Activated gamma-delta T cell (primary cell): ENCODE data around the gene LGALS7.

Experiments
- DNase-seq: peaks from one replicate; lab custom pipeline; 2025; lab: John Stamatoyannopoulos, UW

The LGALS7 gene

DNA sequence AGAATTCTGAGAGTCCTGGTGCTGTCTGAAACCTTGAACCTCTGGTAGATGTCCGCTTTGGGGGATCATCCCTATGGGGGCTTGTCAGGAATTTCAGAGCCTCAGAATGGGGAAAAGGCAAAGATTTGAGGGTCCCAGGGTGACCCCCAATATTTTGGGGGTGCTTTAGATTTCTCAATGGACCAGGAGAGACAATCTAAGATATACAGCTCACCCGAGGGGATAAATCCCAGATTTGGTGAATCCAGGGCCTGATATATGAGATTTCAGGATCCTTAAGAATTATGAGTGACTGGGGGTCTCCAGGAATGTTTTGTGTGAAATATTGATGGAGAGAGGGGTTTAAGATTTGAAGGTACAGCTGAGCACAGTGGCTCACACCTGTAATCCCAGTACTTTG is 32.4 kb downstream of the LGALS7 start:
- no peak for DNase-seq

DNA sequence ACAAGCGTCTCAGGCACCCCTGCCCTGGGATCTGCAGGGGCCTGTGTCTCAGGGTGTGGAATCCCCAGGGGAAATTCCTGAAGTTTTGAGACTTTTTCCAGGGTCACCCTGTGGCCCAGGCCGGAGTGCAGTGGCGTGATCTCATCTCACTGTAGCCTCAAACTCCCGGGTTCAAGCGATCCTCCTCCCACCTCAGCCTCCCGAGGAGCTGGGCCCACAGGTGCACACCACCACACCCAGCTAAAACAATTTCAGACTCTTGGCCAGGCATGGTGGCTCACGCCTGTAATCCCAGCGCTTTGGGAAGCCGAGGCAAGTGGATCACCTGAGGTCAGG is 33.1 kb downstream of the LGALS7 start:
- no peak for DNase-seq

DNA sequence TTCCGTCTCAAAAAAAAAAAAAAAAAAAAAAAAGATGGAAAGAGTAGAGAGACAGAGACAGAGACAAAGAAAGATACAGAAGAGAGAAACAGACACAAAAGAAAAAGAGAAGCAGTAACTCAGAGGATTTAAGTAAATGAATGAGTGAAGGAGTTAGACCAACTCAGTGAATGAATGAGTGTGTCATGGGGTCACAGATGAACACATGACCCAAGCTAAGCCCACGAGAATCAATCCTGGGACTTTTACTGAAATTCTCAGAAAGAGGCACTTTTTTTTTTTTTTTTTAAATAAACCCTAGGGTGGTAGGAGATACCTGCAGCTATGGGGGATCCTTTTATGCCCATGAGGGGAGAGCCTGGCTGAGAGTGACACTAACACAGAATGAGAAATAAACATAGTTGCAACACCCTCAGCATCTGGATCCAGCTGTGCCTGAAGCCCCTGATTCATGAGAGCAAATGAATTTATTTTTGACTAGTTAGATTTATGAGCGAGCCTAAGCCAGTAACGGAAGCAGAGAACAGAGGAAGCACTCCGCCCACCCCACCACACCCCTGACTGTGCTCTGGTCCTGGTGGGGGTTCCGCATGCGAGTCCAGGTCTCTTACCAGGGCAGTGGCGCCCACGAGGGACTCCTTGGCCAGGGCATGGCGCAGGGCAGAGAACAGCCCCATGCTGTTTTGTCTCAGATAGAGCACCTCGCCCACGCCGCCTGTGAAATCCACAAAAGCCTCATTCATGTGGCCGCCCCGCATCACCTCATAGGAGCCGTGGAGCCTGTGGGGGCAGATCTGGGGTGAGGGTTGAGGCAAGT is 33.7 kb downstream of the LGALS7 start:
- DNase-seq = no peak

DNA sequence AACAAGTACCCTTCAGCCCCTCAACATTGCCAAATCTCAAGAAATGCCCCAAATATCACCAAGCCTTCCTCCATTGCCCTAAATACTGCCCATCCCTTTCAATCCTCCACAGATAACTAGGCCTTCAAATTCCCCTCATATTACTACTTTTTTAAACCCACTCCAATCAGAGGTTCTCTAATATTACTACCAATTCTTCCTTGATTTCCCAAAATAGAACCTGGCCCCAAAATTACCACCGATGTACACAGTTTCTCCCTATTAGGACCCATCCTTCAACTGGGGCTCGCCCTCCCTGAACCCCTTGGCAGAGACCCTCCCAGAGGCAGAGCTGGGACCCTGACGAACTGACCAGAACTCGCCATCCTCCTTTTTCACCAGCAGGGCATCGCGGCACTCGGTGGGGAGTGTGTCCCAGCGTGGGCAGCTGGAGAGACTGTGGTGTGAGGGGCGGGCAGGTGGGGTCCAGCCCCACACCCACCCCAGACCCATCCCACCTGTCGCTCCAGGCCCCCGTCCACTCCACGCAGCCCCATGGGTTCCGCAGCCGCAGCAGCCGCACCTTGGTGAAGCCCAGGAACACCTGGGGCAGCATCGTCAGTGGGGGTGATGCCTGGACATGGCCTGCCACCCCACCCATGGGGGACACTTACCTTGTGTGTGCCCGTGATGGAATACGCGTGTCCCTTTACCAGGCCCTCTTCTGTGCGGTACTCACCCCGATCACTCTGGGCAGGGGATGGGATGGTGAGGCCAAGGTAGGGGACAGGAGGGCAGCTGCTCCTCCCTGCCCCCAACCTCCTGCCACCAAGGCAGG is 35.2 kb downstream of the LGALS7 start:
- DNase-seq = no peak

DNA sequence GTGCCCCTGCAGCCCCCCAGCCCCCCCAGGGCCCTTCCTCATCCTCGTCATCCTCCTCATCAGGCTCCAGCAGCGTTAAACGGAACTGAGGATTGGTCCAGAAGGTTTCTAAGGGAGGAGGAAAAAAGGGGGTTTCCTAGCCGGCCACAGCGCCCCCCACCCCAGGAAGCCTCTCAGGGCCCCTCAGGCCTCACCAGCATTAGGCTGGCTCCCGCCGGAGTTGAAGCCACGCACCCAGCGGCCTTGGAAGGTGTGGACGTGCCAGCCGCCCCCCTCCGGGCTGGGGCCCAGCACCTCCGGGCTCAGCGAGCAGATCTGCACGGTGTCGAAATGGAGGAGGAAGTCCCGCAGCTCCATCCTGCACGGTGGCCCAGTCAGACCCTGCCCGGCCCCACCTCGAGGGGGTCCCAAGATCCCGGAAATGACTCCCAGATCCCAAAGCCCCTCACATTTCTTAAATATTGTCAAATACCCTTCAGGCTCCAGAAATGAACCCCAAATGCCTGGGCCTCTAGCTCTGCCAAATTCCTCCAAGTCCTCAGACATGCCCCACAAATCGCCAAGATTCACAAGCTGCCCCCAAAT is 35.9 kb downstream of the LGALS7 start:
- DNase-seq = no peak

DNA sequence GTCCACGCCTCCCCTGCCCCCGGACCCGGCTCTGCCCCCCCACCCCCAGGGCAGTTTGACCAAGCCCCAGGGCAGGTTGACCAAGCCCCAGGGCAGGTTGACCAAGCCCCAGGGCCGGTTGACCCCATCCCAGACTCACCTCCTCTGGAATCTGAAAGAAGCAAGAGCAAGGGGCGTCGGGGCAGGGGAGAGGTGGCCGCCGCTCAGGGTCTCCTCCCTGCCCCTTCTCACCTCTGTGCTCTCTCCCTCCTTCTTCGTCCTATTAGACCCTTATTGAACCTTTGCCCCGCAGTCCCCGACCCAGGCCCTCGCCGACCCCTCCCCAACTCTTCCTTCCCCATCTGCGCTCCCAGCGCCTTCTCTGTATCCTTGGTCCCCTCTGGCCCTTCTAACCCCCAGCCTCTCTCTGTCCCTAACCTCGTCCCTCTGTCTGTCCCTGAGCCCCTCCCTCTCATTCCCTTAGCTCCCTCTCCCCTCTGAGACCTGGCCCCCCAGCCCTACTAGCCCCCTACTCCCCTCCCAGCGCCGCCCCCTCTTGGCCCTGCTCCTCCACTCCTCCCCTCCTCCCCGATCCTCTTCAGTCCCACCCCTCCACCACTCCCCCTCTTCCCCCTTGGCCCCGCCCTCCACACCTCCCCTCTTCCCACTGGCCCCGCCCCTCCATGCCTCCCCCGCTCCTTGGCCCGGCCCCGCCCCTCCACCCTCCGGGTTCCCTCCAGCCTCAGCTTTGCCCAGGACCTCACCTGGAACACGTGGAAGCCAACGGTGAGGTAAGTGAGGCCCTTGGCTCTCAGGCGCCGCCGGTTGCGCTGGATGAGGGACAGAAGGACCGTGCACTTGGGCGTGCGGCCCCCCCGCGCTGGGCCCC is 36.7 kb downstream of the LGALS7 start:
- no peak for DNase-seq

DNA sequence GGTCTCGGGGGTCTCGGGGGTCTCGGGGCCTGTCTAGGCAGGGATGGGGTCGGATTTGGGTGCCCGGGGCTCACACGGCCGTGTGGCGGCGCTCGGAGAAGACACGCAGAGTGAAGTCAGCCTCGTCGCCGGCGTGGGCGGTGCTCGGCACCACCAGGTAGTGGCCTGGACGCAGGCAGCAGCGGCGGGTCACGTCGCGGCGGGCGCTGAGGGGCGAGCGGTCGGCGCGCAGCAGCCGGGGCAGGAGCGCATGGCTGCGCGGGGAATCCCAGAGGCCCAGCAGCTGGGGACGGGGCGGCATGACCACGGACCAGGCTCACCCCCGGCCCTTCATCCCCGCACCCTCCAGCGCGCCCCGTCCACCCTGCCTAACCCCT is 37.3 kb downstream of the LGALS7 start:
- DNase-seq = peak; percentile 58

DNA sequence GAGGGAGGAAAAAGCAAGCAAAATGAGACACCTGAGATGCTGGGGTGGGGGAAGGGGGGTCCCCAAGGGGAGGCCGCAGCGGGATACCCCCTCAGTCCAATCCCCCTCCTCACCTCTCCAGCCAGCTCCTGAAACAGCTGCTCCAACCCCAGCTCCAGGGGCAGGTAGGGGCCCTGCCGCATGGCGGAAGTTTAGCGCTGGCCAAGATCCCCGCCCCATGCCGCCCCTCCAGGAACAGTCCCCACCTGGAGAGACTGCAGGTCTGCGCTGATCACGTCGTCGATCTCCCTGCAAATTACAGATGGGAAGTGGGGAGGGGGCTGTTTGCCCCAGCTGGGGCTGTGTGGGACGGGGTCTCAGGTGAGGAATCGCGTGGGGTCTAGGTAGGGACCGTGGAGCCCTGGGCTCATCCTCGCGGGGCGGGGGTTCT is 38.0 kb downstream of the LGALS7 start:
- no peak for DNase-seq

DNA sequence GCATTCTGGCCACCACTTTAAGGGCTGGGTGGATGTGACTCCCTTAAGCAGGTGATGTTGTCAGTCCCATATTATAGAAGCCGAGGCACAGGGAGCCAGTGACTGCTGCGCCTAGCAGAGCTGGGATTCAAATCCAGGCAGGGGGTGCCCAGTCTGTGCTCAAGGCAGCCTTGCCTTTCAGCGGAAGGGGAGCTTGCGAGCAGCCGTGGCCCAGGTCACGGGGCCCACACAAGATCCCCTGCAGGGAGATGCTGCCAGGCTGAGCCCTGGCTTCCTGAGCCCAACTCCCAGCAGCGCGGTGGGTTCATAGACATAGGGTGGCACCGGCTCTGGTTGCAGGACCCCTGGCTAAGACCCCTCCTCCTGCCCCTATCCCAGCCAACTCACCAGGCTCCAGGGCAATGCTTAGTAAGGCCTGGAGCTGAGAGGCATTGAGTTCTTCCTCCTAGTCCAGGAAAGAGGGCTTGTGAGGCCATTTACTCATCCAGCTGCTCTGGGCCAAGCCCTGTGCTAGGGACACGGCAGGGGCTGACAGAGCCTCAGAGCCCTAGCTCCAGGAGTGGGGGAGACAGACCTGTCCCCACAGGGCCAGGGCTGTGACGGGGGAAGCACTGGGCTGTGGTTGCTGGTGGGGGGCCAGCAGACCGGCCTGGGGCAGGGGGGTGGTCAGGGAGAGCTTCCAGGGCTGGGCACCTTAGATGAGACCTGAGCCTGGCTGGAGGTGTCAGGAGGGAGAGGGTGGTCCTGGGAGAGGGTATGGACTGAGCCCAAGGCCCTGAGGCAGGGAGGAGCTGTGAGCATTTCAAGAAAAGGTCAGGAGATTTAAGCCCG is 38.7 kb downstream of the LGALS7 start:
- DNase-seq = no peak

DNA sequence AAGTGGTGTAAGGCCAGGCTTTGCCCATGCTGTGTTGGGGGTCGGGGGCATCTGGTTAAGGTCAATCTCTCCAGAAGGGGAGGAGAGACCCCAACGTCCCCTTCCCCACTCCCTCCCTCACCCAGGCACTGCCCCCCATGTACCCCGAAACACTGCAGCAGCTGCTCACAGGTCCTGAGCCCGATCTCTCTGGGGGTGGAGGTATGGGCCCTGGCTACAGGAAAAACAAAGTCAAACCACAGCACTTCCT is 39.2 kb downstream of the LGALS7 start:
- no peak for DNase-seq

DNA sequence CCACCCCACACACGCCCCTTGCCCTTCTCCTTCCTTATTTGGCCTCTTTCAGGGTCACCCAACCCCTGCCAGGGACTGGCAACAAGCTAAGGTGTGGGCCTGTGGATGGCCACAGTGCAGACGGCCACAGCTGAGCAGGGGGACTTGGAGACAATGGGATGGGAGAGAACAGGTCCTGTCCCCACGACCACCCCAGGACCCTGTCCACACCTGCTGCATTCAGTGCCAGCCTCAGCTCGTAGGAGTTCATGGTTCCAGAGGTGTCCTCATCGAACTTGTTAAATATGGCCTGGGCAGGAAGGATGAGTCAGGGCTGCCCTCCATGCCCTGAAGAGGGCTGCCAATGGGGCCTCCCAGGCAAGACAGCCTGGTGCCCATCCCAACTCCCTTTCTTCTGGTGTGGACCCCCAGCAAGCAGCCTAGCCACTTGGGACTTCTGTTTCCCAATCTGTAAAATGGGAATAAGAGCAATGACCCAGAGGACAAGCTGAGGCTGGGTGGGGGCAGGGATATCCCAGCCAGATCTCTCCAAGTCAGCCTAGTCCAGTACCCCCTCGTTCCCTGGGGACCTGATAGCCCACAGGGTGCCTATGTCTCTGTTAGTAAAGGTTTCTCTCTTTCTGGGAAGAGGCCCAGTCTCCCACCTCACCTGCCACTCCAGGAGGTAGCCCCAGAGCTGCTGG is 39.7 kb downstream of the LGALS7 start:
- DNase-seq = no peak

DNA sequence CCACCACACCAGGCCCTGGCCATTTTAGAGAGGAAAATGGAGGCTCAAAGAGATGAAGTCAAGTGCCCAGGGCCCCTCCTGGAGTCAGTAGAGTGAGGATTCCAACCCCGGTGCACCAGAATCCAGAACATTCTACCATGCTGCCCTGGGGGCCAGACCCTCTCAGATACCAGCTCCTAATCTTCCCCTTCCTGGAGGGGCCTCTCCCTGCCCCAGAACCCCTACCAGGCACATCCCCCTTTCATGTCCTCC is 40.1 kb downstream of the LGALS7 start:
- DNase-seq = no peak

DNA sequence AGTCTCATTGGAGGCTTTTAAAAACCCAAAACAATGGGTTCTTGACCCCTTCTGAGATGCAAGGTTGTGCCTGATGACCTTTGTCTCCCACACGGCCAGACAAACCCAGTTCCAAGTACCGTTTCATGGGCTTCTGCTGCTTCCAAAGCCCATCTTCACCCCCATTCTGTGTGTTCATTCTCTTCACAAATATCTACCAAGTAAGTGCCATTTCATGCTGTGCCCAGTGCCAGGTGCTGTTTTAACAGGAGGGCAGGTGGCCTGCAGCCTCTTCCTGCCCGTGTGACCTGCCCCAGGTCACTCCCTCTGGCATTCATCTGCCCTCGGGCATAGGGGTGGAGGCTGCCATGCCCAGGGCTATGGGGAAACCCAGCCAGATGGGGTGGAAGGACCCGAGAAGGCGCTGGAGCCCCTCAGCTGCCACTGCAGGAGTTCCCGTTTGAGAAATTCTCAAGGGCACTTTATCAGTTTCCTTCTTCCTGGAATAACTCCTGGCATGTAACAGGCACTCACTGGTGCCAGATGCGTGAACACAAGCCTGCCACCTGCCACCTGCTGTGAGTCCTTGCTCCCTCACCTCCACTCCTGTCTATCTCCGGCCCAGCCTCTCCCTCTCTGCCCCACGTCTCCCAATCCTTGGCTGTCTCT is 41.5 kb downstream of the LGALS7 start:
- no peak for DNase-seq

DNA sequence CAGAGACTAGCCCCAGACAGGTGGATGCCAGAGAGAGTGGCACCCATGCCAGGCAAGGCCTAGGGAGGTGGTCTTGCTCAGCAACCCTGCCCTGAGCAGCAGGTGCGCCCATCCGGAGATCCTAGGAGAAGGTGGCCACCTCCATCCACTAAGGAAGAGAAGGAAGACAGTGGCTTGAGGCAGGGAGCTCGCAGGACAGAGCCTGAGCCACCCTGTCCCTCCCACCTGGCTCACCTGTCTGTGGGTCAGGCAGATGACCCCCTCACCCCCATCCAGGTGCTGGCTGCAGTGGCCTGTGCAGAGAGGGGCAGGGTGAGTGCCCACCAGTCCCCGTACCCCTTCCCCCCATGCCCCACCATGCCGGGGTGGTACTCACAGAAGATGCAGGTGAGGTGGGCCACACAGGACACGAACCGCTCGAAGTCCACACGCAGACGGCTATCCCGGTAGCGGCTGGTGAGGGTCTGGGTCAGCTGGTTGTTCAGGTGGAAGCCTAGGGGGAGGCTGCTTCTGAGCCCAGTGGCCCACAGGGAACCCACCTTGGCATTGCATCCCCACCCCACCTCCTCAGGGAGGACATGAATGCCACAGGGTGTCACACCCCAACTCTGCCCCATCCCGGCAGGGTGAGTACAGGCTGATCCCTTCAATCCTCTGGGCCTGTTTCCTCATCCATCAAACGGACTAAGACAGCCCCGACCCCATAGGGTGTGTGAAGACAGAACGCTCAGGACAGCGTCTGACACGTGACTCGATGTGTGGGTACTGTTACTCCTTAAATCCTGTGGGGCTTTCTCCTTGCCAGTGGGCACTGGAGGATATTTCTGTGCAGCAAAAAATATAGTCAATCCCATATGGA is 42.4 kb downstream of the LGALS7 start:
- no peak for DNase-seq

DNA sequence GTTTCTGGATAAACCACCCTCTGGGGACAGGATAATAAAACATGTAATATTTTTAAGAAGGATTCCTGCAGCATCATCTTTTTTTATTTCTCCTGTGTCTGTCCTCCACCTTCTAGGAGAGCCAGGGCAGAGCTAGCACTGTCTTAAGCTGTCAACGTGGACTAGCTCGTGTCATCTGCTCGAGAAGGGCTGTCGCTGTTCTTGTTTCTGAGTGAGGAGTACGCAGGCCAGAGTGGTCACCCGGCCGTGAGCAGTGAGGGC is 42.9 kb downstream of the LGALS7 start:
- DNase-seq = no peak

DNA sequence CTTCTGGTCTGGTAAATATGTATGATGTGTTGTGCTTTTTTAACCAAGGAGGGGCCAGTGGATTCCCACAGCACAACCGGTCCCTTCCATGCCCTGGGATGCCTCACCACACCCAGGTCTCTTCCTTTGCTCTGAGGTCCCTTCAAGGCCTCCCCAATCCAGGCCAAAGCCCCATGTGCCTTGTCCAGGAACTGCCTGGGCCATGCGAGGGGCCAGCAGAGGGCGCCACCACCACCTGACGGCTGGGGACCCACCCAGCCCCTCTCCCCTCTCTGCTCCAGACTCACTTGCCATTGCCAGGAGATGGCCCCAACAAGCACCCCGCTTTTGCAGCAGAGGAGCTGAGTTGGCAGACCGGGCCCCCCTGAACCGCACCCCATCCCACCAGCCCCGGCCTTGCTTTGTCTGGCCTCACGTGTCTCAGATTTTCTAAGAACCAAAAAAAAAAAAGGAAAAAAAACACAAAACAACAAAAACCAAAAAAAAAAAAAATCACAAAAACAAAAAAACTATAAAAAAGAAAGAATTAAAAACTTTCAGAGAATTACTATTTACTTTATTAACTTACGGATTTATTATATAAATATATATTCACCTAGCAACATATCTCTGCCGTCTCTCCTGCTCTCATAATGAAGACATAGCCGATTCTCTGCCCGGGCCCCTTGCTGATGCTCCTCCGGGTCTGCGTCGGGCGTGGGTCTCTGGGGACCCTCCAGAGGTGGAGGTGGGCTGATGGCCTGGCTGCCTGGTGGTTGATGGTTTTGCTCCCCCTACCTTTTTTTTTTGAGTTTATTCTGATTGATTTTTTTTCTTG is 43.5 kb downstream of the LGALS7 start:
- DNase-seq = peak; percentile 53

DNA sequence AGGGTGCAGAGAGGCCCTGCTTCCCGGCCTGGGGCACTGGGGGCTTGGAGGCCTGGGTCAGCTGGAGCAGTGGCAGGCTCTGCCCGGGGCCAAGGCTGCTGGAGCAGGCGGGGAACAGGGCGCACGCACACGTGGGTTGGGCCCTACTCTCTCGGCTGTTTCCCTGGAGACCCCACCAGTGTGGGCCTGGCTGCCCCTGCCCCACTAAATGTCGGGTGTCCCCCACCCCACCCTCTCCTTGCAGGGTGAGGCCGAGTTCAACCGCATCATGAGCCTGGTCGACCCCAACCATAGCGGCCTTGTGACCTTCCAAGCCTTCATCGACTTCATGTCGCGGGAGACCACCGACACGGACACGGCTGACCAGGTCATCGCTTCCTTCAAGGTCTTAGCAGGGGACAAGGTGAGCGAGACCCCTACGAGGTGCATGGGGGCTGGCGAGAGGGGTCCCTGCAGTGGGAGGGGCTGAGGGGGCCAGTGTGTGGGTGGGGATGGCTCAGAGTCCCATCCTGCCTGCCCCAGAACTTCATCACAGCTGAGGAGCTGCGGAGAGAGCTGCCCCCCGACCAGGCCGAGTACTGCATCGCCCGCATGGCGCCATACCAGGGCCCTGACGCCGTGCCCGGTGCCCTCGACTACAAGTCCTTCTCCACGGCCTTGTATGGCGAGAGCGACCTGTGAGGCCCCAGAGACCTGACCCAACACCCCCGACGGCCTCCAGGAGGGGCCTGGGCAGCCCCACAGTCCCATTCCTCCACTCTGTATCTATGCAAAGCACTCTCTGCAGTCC is 44.4 kb downstream of the LGALS7 start:
- DNase-seq = no peak
